HG03342 (cell line): ENCODE results near the gene RREB1.

Experiments used
- ATAC-seq: cut with Tn5 transposase; IDR thresholded peaks from one replicate; pipeline ENCODE4 v1.9.1; 2021; ENCODE audit warnings: mild to moderate bottlenecking, moderate library complexity; ENCODE audit not compliant: unreplicated experiment

The RREB1 gene

DNA sequence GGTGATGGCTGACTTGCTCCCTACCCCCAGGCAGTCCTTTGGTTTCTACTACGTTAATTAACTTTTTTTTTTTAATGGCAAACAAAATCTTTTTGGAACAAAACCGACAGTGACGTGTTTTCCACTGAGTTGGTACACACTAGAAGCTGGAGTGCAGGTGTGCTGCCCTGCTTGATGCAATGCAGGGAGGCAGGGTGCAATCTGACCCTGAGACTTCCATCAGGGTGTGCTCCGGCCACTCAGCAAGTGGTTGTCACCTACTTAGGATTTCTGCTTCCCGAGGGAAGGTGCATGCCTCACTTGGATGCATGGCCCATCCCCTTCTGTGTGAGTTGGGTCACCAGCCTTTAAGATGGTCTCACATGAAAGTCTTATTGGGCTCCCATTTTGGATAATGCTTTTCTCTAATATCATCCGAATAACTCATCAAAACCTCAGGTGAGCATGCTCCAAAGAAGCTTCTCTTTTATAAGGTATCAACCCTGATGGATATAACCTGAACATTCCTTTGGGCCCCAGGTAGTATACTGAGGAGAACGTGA, 14.0 kb downstream of the RREB1 start:
- ATAC-seq: no peak

DNA sequence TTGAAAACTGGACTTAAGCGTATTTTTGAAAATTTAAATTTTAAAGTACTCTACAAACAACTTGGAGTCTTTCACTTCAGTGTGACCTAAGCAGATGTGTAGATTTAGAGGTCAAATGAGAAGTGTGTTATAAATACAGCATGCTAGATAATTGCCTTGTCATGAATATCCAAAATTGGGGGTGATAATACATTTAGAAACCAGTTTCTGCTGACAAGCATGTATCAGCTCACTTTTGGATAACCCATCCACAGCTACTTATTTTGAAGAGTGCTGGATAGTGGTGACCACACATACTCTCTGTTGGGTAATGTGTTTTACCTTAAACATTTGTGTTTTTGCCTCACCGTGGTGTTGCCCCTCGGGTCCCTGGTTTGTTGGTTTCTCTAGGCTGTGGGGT, 14.9 kb downstream of the RREB1 start:
- ATAC-seq: no peak

DNA sequence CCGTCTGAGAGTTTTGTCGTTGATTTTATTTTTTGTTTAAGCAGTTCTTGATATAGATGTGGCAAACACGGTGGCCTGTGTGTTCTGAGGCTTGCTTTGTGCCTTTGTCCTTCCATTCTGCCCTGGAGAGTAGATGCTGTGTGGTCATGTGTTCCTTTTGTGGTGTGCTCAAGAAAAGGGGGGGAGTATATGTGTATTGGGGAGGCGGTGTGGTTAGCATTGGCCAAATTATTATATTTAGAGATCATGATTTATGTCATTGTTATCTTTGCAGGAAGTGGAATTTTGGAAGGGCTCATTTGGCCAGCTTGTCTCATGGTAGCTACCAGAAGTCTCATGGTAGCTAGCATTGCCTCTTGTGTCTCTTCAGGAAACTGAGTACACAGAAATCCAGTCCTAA, 16.4 kb downstream of the RREB1 start:
- no peak for ATAC-seq

DNA sequence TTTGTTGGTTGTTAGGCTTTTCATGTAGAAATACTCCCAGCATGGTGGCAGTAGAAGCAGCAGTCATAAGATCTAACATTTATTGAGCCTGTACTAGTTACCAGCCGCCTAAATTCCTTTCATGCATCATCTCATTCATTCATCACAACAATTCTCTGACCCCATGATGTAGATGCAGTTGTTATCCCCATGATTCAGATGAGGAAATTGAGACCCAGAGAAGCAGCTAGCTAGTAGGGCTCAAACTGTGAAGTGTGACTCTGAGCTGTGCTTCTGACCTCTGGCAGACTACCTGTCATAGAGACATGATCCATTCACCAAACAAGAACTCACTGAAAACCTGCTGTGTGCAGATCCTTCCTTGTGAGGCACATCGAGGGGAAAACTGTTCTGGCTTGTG, 16.9 kb downstream of the RREB1 start:
- no peak for ATAC-seq

DNA sequence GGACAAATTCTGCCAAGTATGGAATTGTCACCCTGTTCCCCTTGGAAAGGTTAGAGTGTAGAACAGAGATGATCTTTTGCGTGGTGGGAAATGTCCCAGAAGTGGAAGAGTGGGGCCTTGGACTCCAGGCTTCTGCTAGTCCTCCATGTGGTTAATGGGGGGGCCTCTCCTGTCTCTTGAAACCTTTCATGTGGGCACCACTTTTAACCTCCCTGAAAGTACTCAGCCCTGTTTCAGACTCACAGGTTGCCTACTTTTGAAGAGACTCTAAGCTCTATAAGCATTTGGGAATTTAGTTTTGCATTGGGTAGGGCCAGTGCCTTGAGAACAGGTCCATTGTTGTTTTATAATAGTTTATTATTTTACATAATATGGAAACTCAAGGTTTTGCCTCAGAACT, 17.5 kb downstream of the RREB1 start:
- ATAC-seq: no peak

DNA sequence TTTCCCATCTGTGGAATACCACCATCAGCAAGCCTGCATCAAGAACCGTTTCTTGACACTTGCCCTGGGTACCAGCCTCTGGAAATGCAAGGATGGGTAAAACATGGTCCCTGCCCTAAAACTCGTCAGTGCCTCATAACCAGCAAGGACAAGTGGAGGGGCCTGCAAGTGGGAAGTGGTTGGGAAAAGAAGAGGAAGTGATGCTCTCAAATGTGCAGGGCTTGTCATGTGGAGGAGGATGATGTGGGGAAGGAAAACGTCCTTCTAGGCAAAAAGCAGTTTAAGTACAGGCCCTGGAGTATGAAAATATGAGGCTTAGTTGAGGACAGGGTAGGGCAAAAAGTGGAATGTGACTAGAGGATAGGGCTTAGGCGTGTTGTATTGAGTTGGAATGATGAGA, 19.0 kb downstream of the RREB1 start:
- ATAC-seq: no peak

DNA sequence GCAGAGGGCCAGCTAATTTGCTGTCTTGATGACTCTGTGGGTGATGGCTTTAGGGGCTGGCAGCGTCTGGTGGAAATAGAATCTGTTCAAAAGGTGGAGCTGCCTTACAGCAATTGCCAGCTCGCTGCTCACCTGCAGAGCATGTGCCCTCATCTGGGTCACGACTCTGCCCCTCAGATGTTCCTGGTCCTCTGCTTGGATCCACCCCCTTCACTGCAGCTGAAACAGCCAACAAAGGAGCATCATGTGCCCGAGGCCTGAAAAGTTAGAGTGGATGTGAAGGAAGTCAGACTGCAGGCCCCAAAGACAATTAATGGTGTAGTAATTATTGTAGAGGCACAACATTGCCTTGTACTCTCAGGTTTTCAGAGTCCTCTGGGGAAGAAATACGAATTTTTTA, 19.9 kb downstream of the RREB1 start:
- no peak for ATAC-seq

DNA sequence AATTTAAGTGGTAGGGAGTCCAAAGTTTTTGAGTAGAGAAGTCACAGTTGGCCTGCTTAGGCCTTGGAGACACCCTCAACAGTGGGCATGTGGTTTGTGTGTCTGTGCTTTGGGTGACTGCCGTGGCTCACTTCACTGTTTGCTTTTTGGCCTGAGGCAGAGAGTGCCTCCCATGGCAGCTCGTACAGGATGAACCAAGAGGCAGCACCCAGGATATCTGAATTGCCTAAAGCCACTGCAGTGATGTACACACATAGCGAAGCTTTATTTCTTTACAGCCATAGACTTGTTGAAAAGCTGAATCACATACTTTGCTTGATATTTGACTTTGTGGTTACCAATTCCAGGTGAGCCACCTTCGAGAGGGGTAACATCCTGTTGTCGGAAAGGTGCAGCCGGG, 21.6 kb downstream of the RREB1 start:
- no peak for ATAC-seq

DNA sequence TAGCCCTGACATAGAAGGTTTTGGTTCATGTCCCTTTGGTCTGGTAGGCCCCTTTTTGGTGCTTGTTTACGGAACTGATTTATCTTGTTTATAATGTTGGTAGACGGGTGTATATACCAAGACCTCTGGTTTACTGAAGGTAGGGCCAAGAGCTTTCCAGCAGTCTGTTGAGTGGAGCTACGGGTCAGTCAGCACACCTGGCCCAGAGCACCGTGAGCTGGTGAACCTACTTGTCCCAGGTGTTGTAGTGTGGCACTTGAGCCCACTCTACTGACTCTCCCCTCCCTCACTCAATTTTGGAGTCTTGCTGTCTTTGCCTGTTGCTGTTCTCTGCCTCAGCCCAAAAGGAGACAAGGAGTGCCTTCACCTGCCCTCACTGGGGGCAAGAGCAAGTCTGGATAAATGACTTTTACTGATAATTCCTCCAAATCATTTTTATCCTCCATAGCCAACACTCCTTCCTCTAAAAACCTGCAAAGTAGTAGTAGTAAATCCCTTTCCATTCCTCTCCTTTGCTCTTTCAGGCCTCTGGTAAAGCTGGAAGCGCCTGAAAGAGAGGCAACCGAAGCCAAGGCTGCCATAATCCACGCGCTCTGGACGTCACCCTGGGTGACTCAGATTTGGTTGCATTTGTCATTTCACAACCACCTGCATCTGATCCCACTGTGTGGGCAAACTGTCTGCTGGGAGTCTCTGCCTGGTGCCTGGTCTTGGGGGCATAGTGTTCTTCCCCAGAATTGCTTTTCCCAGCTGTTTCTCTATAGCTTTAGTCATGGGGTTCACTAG, 22.2 kb downstream of the RREB1 start:
- ATAC-seq: no peak

DNA sequence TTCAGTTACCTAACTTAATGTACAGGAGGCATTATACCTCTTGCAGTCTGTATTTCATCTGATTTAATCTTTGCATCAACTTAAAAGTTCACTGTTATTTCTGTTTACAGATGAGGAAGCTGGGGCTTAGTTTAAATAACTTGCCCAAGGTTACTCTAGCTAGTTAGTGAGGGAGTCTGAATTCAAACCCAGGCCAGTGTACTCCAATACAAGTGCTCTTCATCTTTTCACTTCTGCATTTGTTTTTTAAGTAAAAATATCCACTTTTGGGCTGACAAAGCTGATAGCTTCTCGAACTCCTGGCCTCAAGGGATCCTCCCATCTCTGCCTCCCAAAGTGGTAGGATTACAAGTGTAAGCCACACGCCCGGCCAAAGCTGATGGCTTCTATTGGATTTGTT, 23.6 kb downstream of the RREB1 start:
- ATAC-seq: no peak

DNA sequence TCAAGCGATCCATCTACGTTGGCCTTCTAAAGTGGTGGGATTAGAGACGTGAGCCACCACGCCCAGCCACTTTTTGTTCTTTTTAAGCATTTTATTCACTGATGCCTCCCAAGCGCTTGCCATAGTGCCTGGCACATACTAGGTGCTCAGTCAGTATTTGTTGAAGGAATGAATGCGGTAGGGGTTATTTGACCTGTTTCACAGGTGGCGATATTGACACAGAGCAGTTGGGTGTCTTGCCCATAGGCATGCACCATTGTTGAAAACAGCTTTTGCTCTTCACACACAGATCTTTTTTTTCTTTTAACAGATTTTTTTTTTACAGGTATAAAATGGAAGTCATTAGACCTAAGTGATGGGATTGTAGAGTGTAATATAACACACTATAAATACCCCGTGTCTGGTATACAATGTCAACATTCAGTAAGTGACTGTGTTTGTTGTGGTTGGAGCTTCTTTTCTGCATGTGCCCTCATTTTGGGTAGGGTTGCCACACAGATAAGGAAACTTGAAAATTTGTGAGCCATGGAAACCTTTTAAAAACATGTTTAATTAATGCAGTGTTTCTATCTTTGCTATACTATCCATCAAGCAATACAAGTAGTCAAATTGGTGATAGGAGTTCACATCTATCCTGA, 24.8 kb downstream of the RREB1 start:
- no peak for ATAC-seq

DNA sequence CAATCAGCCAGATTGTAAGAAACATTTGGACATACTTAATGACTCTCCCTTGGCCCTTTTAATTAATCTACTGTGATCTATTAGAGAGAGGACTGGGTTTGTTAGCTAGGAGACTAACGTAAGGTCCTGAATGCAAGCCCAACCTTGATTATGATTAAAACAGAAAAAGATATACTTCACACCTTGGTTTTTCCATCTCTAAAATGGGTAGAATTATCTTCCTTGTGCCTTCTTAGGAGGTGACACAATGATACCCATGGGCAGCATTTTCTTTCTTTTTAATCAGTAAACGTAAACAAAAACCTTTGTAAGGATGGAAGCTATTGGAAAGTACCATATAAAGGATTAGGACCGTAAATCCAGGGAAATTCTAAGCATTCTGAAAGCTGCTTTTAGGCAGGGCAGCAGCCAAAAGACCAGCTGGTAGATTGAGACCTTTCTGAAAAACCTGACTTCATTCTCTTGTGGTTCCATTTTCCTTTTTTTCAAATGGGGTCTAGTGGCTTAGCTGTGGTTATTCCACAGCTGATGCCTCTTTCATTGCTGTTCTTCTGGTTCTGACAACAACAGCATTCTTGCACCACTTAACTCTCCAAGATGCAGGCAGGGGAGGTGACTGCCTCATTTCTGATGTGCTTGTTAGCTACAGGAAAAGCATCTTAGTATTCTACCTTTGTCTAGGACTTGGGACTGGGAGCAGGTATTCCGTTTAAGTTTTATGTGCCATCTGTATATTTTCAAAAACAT, 27.4 kb downstream of the RREB1 start:
- no peak for ATAC-seq

DNA sequence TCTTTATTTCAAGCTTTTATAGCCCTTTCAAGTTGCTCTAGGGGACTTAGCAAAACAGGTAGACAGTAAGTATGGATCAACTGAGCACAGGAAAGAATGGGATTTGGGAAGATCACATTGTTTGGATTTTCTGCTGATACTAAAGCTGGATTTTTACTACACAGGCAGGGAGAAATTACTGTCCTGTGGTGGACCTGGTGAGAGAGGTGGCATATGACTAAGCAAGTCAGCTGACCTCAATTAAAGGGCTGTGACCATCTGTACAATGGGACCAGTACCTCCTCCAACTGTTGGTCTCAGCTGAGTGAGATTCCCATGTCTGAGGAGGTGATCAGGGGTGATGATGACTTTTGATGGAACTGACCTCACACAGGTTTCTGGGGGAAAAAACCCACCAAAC, 28.0 kb downstream of the RREB1 start:
- ATAC-seq: no peak

DNA sequence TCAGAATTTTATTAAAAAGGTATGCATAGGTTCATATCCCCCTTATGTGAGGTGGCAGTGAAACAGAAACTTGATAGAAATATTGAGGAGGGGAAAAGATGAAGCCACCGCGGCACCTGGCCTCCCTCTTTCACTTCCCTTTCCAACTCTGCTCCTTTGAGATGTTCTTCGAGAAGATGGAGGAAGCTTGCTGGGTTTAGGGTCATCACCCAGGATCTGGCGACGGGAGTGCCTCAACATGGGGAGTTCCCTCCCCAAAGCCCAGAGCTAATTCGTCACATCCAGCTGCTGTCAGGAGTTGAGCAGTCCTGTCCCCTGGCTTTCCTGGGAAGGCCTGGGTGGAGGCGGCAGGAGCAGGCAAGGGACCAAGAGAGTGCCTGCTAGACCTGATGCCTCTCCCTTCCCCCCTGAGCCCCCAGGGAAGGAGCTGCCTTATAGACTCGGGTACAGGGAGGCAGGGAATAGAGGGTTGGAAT, 29.1 kb downstream of the RREB1 start:
- peak; percentile 48 for ATAC-seq

DNA sequence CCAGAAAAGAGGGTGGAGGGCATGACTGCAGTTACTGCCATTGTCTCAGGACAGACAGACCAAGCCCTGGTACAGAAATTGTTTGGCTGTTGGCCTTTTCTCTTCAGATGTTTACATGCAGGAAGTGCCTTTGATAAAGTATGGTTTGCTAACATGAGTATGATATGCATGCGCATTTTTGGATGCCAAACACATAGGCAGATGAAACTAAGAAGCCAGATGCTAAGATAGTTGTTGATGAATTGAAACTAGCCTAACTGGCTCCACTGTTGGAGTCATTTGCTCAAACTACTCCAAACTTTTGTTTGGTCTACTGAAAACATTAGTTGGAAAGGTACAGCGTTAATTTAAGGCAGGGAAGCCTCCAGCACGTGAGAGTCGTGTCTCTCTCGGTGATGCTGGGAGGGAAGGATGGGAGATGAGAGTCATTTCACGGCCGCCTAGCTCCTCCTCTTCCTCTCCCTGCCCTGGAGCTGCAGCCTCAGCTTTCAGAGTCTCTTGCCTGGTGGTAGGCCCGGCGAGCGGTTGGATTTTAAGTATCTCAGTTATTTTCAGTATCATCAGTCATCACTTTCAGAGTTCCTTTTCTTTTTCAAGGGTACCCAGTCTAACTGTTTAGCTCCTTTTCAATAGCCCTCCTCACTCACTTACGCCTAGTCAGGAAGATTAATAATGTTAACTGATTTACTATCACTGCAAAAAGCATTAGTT, 29.7 kb downstream of the RREB1 start:
- peak; percentile 36 for ATAC-seq

DNA sequence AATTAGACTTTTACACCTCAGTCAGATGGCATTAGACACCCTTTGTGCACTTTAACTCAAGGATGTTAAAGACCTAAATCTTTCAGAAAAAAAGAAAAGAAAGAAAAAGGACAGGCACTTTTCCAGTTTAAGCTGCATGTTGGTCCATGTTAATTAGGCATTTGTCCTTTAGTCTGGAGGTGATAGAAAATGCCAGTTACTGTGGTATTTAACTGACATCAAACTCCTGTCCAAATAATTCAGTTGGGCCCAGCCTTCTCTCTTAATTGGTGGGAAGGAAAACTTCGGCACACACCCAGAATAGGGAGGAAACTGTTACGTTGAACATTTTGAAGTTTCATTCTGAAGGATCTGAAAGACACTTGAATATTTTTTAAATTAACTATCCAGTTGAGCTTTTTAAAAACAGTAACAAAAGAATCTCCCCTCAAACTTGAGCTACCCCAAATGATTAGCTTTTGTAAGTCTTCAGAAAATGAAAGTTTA, 30.3 kb downstream of the RREB1 start:
- no peak for ATAC-seq

DNA sequence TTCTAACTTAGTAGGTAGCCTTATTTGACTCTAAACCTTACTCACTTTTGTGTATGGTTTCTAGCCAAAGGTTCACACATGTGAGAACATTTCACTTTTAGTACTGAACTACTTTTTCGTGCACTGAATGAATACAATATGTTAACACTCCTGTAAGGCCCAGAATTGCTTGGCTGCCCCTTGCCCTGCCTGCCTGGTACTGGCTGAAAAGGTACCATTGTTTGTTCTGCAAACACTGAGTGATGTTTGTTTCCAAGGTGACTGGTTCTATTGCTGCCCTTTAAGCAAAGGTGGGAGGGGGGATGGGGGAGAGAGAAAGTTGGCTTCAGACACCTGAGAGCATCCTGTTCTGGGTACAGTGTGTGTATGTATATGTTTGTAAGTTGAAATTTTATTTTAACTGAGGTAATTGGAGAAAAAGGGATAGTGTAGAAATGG, 31.2 kb downstream of the RREB1 start:
- peak; percentile 24 for ATAC-seq

DNA sequence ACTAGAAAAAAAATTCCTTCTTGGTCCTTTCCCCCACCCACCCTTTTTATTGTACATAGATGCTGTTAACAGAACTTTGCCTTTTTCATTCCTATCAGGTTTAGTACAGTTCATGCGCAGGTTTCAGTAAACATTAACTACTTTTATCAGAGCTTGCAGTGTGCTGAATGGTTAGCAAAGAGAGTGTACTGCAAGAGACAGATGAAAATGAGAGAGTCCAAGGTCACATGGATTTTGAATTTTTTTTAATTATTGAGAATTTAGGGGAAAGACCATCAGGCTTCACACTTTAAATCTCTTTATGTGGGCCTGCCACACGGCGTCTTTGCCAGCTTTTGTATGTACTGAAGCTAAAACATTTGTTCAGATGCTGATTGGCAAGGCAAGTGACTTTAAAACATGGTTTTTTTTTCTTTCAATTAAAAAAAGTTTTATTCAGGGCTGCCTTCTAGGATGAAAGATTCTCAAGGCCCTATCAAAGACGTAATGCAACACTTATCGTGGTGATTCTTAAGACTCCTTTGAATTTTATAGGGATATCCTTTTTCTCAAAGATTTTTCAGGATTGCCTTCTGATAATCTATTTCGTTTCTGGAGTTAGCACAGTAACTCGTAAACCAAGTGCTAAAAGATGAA, 32.2 kb downstream of the RREB1 start:
- ATAC-seq: no peak

DNA sequence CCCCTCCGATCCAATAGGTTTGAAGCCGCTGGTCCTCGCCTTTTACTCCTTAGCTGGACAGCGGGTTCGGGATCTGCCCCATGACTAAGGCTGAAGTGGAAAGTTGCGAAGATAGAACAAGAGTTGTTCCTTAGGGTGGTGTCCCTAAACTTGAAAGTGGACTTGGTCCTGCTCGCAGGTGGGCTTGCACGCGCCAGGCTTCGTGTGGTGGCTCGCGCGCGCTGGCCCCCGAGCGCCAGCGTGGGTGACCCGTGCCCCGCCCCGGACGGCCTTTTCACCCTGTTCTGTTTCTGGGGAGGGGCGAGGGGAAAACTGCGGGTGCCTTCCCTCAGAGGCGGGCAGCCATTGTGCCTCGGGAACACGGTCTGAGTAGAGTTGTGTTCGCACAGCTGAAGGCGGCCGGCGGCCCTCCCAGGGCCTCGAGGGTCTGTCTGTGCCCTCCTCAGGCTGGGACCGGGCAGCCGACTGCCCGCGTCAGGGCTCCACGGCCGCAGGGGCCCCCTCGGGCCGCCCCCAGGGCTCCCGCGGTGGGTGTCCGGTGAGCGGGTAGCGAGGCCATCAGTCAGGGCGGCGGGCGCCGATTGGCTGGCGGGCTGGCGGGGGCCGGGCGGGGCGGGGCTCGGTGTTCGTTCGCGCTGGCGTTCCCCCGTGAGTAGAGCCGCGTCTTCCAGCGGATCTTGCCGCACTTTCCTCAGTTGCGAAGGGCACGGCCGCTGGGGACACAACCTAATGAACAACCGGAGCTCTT, 33.0 kb downstream of the RREB1 start:
- ATAC-seq: peak; percentile 45
